Measurements from ENCODE around the gene VPS36. TPM values are rescaled to one million over a fixed set of nuclear protein-coding genes. Genes with fewer than 3 reads are reported as not detected.
"Not testable (repeated sequence)": the region's sequence is repeated elsewhere in the genome, so short reads cannot be mapped to it uniquely, and the experiment has no call there.

Gene VPS36
- 52.8 to 58.9 TPM (median 55.2 TPM) in 3 replicates for total RNA-seq

GRCh38 chr13:52450012-52450792 lies at the start of gene VPS36:
Gene VPS36, minus strand, starts transcription at chr13:52450634. Its CDS starts 40 bp downstream, at chr13:52450594.
- Mint-ChIP-seq H3K4me1 (peaks cover 36% of the 10 kb centered on the region), H3K4me3 (peak within 1 kb of the TSS; percentile 98), H3K36me3 (no peaks in the 10 kb centered on the region), H3K9me3 (no peaks in the 10 kb centered on the region), H3K27me3 (ENCODE audit: low read depth) (no peaks in the 10 kb centered on the region), H3K27ac (peak within 1 kb of the TSS; percentile 98)
- DNase-seq (ENCODE audit: low spot score in 2 of 2, unreplicated experiment in 2 of 2), result peak; percentile 93 to 99
- TF ChIP-seq CTCF (IDR thresholded peaks at IDR 0.05; ENCODE audit: unreplicated experiment), result peak; percentile 100

GRCh38 chr13:52497979-52498378 lies 47.5 kb upstream of the VPS36 start:
- H3K27ac Mint-ChIP-seq; H3K9me3 Mint-ChIP-seq; H3K27me3 Mint-ChIP-seq (ENCODE audit: low read depth); H3K4me1 Mint-ChIP-seq; H3K4me3 Mint-ChIP-seq; H3K36me3 Mint-ChIP-seq; DNase-seq (ENCODE audit: low spot score in 2 of 2, unreplicated experiment in 2 of 2): not testable (repeated sequence)

GRCh38 chr13:52494241-52494640 lies 43.8 kb upstream of the VPS36 start:
- not testable (repeated sequence) for H3K4me3 Mint-ChIP-seq; H3K4me1 Mint-ChIP-seq; H3K9me3 Mint-ChIP-seq; H3K27ac Mint-ChIP-seq; H3K36me3 Mint-ChIP-seq; H3K27me3 Mint-ChIP-seq (ENCODE audit: low read depth); DNase-seq (ENCODE audit: low spot score in 2 of 2, unreplicated experiment in 2 of 2)

- not testable (repeated sequence) for H3K4me1 Mint-ChIP-seq; H3K27ac Mint-ChIP-seq; H3K36me3 Mint-ChIP-seq; H3K9me3 Mint-ChIP-seq; H3K27me3 Mint-ChIP-seq (ENCODE audit: low read depth); DNase-seq (ENCODE audit: low spot score in 2 of 2, unreplicated experiment in 2 of 2); H3K4me3 Mint-ChIP-seq
Observed at GRCh38 chr13:52491015-52491414, 40.6 kb upstream of the VPS36 start.

- not testable (repeated sequence) for H3K27me3 Mint-ChIP-seq (ENCODE audit: low read depth); H3K4me1 Mint-ChIP-seq; H3K36me3 Mint-ChIP-seq; H3K9me3 Mint-ChIP-seq; H3K4me3 Mint-ChIP-seq; DNase-seq (ENCODE audit: low spot score in 2 of 2, unreplicated experiment in 2 of 2); H3K27ac Mint-ChIP-seq
Observed at GRCh38 chr13:52488763-52489162, 38.3 kb upstream of the VPS36 start.

- DNase-seq (ENCODE audit: low spot score in 2 of 2, unreplicated experiment in 2 of 2); H3K4me1 Mint-ChIP-seq: not testable (repeated sequence)
Observed at GRCh38 chr13:52487078-52487477, 36.6 kb upstream of the VPS36 start.

GRCh38 chr13:52480677-52481428 lies 30.4 kb upstream of the VPS36 start:
- H3K27me3 Mint-ChIP-seq (ENCODE audit: low read depth), result not testable (repeated sequence)

More at GRCh38 chr13:52487078-52487477, 36.6 kb upstream of the VPS36 start:
- H3K4me3 Mint-ChIP-seq; H3K27ac Mint-ChIP-seq; H3K9me3 Mint-ChIP-seq; H3K36me3 Mint-ChIP-seq; H3K27me3 Mint-ChIP-seq (ENCODE audit: low read depth): not testable (repeated sequence)

GRCh38 chr13:52468487-52468886 lies 18.1 kb upstream of the VPS36 start:
- peaks cover 58% of the 10 kb centered on the region for H3K36me3 Mint-ChIP-seq
- not testable (repeated sequence) for H3K4me1 Mint-ChIP-seq; DNase-seq (ENCODE audit: low spot score in 2 of 2, unreplicated experiment in 2 of 2); H3K27ac Mint-ChIP-seq; H3K9me3 Mint-ChIP-seq; H3K27me3 Mint-ChIP-seq (ENCODE audit: low read depth); H3K4me3 Mint-ChIP-seq

More at GRCh38 chr13:52480677-52481428, 30.4 kb upstream of the VPS36 start:
- not testable (repeated sequence) for DNase-seq (ENCODE audit: low spot score in 2 of 2, unreplicated experiment in 2 of 2); H3K4me1 Mint-ChIP-seq; H3K36me3 Mint-ChIP-seq; H3K9me3 Mint-ChIP-seq; H3K4me3 Mint-ChIP-seq; H3K27ac Mint-ChIP-seq

GRCh38 chr13:52463526-52463925 lies 13.1 kb upstream of the VPS36 start:
- Mint-ChIP-seq H3K27me3 (ENCODE audit: low read depth) (no peaks in the 10 kb centered on the region), H3K27ac (no peak overlapping the region), H3K9me3 (peaks cover 8% of the 10 kb centered on the region), H3K4me1 (peaks cover 10% of the 10 kb centered on the region), H3K36me3 (peaks cover 51% of the 10 kb centered on the region), H3K4me3 (no peak overlapping the region)
- DNase-seq (ENCODE audit: low spot score in 2 of 2, unreplicated experiment in 2 of 2), result no peak
- TF ChIP-seq CTCF (IDR thresholded peaks at IDR 0.05; ENCODE audit: unreplicated experiment), result no peak

Data from mesothelial cell of epicardium (in vitro differentiated cells).